Activated CD4-positive, alpha-beta T cell treated with anti-CD3 and anti-CD28 coated beads, Interleukin-2, amount 50 U/mL, for 4 hours (primary cell): ENCODE measurements around the gene ITGBL1.
"Not testable (repeated sequence)": the region's sequence is repeated elsewhere in the genome, so short reads cannot be mapped to it uniquely, and the experiment has no call there.

Experiments used
- DNase-seq, 2 experiments: peaks; one replicate each; pipeline ENCODE4 v3.0.0-alpha.2; 2020

ITGBL1 gene

DNA sequence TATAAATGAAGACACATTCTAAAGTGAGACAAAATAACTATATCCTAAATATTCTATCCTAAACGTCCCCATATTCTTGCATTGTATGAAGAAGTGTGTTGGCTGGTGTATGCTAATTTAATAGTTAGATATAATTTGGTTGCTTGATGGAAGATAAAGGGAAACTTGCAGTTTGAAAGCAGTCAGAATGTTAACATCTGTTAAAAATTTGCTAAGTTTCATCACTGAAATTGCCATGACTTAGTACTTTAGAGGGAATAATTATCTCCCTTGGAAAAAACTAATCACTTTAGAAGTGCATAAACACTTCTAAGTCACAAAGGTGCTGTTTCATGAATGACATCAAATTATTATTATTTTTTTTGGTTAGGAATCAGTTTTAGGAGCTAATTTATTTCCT lies 61.6 kb downstream of the ITGBL1 start:
- no peak for DNase-seq

GRCh38 chr13:101514695-101515275 lies 62.3 kb downstream of the ITGBL1 start:
- no peak for DNase-seq

- no peak for DNase-seq
Measured at GRCh38 chr13:101515504-101515903, 63.0 kb downstream of the ITGBL1 start.

- DNase-seq, result no peak
Measured at GRCh38 chr13:101516262-101516661, 63.8 kb downstream of the ITGBL1 start.

DNA sequence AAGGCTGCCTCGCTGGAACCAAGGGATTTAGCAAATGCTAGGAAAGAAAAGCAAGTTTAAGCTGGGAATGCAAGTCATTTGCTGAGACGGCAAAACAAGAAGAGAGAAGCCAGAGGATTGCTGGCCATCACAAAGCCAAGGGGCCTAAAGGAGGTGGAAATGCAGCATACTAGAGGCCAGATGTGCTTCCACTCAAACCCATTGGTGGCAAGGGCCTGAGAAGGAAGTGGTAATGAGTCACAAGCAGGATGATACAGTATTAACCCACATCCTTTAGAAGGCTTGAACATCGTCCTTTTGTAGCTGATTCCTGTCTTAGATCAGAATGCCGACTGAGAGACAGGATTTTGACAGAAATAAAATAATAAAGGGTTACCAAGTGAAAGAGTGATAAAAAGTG lies 68.2 kb downstream of the ITGBL1 start:
- no peak for DNase-seq

DNA sequence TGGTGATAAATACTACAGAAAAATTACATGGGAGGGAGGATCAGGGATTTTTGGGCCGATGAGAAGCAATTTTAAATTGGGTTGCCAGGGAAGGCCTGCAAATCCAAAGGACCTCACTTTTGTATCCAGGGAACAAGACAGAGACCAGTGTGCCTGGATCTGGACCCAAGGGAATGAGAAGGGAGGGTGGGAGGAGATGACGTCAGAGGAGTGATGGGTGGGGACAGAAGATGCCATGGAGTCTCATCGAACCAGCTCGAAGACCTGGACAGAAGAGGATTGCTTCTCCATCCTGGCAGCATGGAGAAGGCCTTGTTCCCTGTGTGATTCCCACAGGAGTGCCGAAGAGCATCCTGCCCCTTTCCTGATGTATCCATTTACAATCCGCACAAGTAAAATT lies 68.9 kb downstream of the ITGBL1 start:
- DNase-seq, result no peak

DNA sequence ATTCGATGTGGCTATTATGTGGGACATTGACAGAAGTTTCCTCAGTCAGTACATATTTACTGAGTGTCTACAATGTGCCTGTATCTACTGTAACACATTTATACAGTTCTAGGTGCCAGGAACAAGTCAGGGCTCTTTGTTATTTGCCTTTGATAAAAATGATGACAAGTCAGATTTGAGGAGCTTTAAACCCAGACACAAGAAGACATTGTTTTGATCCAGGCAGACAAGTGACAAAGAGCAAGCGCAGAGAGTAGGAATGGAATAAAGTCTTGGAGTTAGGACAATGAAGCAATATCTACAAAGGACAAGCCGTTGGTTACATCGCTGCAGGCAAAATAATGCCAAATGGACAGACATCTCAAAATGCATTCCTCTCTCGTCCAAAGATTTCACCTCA lies 70.1 kb downstream of the ITGBL1 start:
- no peak for DNase-seq

GRCh38 chr13:101523154-101524131 lies 71.0 kb downstream of the ITGBL1 start:
- DNase-seq, result no peak

DNA sequence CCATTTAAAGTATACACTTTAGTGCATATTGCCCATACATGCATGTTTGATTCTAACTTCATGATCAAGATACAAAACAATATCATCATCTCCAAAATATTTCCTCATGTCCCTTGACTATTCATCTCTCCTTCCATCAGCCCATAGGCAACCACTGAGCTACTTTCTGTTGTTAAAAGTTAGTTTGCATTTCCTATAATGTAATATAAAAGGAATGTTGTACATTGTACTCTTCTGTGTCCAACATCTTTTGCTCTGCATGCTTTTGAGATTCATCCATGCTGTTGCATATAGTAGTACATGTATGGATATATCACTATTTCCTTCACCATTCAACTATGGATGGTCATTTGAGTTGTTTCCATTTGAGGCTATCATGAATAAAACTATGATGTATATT lies 74.7 kb downstream of the ITGBL1 start:
- DNase-seq, result no peak

DNA sequence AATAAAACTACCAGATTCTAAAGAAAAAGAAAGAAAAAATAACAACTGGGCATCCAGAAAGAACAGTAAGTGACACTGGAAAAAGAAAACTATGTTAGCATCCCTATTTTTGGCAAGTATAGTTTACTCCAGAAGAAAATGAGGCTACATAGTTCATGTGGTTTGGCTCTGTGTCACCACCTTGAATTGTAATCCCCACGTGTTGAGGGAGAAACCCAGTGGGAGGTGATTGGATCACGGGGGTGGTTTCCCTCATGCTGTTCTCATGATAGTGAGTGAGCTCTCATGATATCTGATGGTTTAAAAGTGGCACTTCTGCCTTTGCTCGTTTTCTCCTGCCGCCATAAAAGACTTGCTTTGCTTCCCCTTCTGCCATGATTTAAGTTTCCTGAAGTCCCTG lies 76.9 kb downstream of the ITGBL1 start:
- no peak for DNase-seq

DNA sequence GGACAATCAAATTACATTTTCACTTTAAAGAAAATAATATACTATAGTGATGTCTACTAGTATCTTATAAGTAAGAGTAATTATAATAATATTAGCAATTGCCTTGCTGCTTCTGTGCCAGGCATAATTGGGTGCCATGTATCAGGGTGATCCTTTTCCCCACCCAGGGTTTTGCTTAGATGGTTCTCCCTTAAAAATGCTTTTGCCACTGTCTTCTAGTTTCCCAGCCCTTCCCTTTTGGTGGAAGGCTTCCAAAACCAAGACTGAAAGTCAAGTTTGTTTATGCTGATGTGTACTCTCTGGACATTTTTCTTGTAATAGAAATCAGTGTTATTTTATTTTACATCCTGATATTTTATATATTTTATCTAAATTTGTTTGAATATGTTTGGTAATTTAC lies 77.8 kb downstream of the ITGBL1 start:
- DNase-seq, result no peak

DNA sequence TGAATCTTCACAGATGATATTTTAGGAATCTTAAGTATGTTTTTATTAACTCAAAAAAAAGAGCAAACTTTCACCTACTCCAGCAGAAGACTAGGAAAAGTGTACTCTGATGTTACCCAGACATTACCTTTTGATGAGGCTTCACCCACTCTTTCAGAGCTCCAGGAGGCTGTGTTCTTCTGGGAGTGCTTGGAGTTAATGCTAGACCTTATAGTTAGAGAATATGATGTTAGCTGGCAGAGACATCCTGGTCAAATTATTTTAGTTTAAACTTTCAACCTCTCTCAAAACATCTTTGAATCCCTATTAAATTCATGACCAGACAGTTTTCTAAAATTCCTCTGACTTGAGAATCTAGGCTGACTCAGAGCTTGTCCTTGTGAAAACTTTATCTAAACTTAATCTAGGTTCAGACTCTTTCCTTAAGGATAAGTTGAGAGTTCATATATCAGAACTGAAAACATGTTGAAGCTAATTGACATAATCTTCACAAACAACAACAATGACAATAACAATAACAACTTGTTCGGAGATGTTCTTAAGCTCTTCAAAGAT lies 82.8 kb downstream of the ITGBL1 start:
- no peak for DNase-seq

DNA sequence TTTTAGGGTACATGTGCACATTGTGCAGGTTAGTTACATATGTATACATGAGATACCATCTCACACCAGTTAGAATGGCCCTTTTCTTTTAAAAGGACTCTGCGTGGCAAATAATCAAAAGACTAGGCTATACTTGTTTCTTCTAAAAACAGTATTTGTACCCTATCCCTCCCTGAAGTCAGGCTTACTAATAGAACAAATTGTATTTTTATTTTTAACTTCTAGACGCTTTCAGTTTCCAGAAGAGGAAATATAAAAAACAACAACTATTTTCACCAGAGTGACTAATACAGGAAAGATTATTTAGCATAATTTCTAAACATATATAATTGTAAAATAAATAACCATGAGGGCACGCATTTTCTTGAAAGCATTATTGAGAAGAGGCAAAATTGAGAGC lies 83.6 kb downstream of the ITGBL1 start:
- DNase-seq, result no peak

GRCh38 chr13:101544544-101544943 lies 92.1 kb downstream of the ITGBL1 start:
- DNase-seq, result not testable (repeated sequence)

- no peak for DNase-seq
Measured at GRCh38 chr13:101544979-101545378, 92.5 kb downstream of the ITGBL1 start.

- DNase-seq, result no peak
Measured at GRCh38 chr13:101545521-101545920, 93.0 kb downstream of the ITGBL1 start.

DNA sequence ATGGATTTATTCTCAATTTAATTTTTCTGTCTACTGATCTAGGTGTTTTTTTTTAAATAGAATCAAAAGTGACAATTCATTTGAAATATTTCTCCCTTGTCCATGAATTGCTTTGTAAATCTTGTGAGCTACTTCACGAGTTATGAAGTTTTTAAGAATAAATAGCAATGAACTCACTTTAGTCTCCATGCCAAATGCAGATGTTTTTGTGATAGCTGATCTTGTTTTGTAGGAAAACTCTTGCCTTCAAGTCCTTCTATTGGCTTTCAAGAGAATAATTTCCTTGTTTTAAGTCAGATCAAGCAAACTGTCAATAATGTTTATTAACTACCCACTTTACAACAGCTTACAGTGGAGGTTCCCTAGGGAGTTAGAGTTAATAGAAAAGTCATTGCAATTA lies 99.8 kb downstream of the ITGBL1 start:
- no peak for DNase-seq

DNA sequence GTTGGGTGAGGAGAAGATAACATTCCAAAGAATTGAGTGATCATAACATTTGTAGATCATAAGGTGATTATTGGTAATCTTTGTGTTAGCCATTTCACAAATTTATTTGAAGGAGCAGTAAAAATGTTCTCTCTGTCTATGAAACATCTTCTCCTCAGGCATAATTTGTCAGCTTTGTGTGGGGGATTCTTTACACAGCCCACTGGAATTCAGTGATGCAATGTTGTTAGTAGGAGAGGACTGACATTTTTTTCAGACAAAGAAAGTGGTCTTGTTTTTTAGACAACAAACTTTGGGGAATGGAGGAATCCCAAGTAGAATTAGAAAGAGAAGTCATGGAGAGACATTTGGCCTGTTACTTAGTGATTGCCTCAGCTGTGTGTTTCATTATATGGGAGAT lies 100.3 kb downstream of the ITGBL1 start:
- DNase-seq, result no peak

DNA sequence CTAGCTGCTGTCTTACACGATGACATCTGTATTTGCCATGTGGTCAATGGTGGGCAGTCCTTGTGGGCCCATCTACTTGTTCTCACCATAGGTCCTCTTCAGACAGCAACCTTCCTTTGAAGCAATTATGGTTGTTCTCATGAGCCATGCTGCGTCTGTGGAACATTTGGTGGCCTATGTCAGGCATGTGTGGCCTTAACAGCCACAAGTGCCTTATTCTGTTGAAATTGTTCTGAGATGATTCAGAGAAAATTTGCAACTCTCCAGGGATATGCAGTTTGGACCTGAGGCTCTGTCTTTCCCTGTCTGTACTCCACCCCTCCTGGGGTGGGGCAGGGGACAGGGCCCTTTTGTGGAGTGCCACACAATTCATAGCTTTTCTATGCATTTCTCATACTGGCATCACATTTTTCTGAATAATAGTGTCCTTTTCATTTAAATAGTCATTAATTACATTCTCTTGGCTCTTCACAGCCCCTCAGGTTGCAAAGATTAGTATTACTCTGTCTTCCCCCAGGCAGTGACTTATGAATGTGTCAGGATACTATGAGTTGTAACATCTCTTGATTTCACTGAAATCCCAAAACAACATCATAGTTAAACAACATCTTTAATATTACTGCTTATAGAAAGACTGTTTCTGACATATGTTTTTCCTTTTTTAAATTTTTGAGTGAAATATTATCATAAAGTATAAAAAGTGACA lies 102.1 kb downstream of the ITGBL1 start:
- DNase-seq, result no peak

GRCh38 chr13:101555610-101556009 lies 103.1 kb downstream of the ITGBL1 start:
- DNase-seq, result no peak

- DNase-seq, result no peak
Measured at GRCh38 chr13:101556676-101557123, 104.2 kb downstream of the ITGBL1 start.

DNA sequence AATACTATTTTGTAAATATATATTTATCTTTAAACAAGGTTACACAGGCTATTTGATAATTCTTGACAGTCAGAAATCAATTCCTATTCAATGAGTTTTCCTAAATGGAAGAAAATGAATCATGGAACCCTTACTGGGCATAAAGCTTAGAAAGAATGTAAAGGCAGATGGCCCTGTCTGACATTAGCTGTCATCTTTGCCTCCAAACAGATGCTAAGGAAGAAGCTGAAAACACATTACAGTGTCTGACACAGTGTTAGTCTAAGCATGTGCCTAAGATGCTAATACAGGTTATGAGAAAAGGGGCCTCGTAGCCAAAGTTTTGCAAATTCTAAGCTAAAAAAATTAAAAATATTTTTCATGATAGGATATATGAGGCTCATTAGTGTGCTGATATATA lies 112.8 kb downstream of the ITGBL1 start:
- no peak for DNase-seq

DNA sequence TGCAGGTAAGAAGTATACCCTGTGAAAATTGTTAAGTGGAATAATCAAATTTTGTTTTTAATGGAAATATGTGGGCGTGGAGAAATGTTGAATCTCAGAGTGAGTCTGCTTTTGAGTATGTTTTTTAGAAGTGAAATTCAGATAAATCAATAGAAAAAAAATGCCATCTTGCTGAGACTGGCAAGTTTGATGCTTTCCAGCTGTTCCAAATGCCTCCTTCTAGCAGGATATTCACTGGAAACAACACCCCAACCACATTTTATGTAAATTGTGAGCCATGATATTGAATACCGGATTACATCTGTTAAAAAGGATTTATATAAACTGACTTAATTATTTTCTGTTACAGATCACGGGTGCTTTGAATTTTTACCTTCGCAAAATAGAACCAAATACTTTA lies 115.4 kb downstream of the ITGBL1 start:
- DNase-seq, result no peak
